H1 (cell line): ENCODE data around the gene OSBPL2. TPM values are rescaled to one million over a fixed set of nuclear protein-coding genes. Genes with fewer than 3 reads are reported as not detected.

ENCODE experiments used
- CTCF ChIA-PET: fragments of 300-600 bp; sonication (Branson Sonifier 250); formaldehyde crosslinking; loops from one replicate; lab custom pipeline; 2021; ENCODE audit not compliant: partially characterized antibody; lab: Charles Lee
- POLR2A ChIA-PET: fragments of 300-600 bp; sonication (Branson Sonifier 250); formaldehyde crosslinking; loops from one replicate; lab custom pipeline; 2021; ENCODE audit warnings: inconsistent platforms; ENCODE audit not compliant: partially characterized antibody; lab: Charles Lee
- DNase-seq, 2 experiments: peaks; one replicate each; pipeline versions ENCODE4 v3.0.0 to v3.0.0-alpha.2; 2010 to 2022; ENCODE audit warnings: low spot score in 2 of 2, low read depth in 1 of 2, mixed read lengths in 1 of 2
- FAIRE-seq: peaks from 2 replicates; lab custom pipeline; 2011; peaks lifted over from hg19 to GRCh38; lab: Jason Lieb, UNC
- H2AFZ ChIP-seq: 2 replicates; pipeline ENCODE4 v1.8.1; 2012; ENCODE audit warnings: low read length, inconsistent platforms
- H2AK5ac ChIP-seq: 2 replicates; pipeline ENCODE4 v1.6.1; 2013; ENCODE audit warnings: low read depth, low read length
- H2BK120ac ChIP-seq: replicated peaks from 2 replicates; pipeline ENCODE3; 2013; ENCODE audit warnings: low read depth, low read length, inconsistent platforms
- H2BK12ac ChIP-seq: 2 replicates; pipeline ENCODE4 v1.6.1; 2013; ENCODE audit warnings: low read depth, low read length
- H2BK15ac ChIP-seq: 2 replicates; pipeline ENCODE4 v1.6.1; 2013; ENCODE audit warnings: low read length
- H2BK20ac ChIP-seq: 2 replicates; pipeline ENCODE4 v1.6.1; 2013; ENCODE audit warnings: low read length
- H2BK5ac ChIP-seq: 2 replicates; pipeline ENCODE4 v1.6.1; 2013; ENCODE audit warnings: low read depth, low read length
- H3K14ac ChIP-seq: 2 replicates; pipeline ENCODE4 v1.6.1; 2013; ENCODE audit warnings: inconsistent platforms; ENCODE audit not compliant: insufficient read length
- H3K18ac ChIP-seq: 2 replicates; pipeline ENCODE4 v1.6.1; 2013; ENCODE audit warnings: low read length; ENCODE audit errors: extremely low read depth
- H3K23ac ChIP-seq: 2 replicates; pipeline ENCODE4 v1.6.1; 2013; ENCODE audit warnings: inconsistent platforms; ENCODE audit not compliant: insufficient read length
- H3K23me2 ChIP-seq: 2 replicates; pipeline ENCODE4 v1.6.1; 2013; ENCODE audit warnings: low read depth, low read length
- H3K27ac ChIP-seq: 2 replicates; pipeline ENCODE4 v1.6.1; 2011; ENCODE audit warnings: low read depth, low read length, inconsistent platforms
- H3K27me3 ChIP-seq, 4 experiments: replicated peaks in 1 of 4; 1 replicate in 1 of 4; 2 replicates in 3 of 4; pipeline versions ENCODE4 v1.6.1 to v1.8.1; 2011 to 2013; ENCODE audit warnings: low read length in 3 of 4, mild to moderate bottlenecking in 3 of 4, inconsistent platforms in 2 of 4, mixed read lengths in 2 of 4, moderate library complexity in 1 of 4; ENCODE audit not compliant: control insufficient read depth in 3 of 4, insufficient read depth in 3 of 4; ENCODE audit errors: extremely low read depth in 1 of 4
- H3K36me3 ChIP-seq, 4 experiments: 2 replicates each; pipeline versions ENCODE4 v1.6.1 to v1.8.1; 2011 to 2013; ENCODE audit warnings: mild to moderate bottlenecking in 4 of 4, low read length in 3 of 4, moderate library complexity in 2 of 4, control low read depth in 1 of 4, inconsistent platforms in 1 of 4; ENCODE audit not compliant: insufficient read depth in 4 of 4, control insufficient read depth in 2 of 4
- H3K4ac ChIP-seq: replicated peaks from 2 replicates; pipeline ENCODE3; 2013; ENCODE audit warnings: low read length, low read depth, mixed read lengths, inconsistent platforms; ENCODE audit not compliant: insufficient read length
- H3K4me1 ChIP-seq, 4 experiments: replicated peaks in 1 of 4; 1 replicate in 1 of 4; 2 replicates in 3 of 4; pipeline versions ENCODE4 v1.6.1 to v1.8.1; 2011 to 2013; ENCODE audit warnings: low read length in 3 of 4, inconsistent platforms in 2 of 4, mixed read lengths in 1 of 4; ENCODE audit not compliant: insufficient read depth in 4 of 4, control insufficient read depth in 3 of 4
- H3K4me2 ChIP-seq, 2 experiments: 2 replicates each; pipeline versions ENCODE4 v1.6.1 to v1.8.1; 2011 to 2013; ENCODE audit warnings: low read depth in 2 of 2, low read length in 2 of 2, control low read depth in 1 of 2, inconsistent platforms in 1 of 2, mild to moderate bottlenecking in 1 of 2; ENCODE audit not compliant: insufficient read depth in 1 of 2
- H3K4me3 ChIP-seq, 4 experiments: fragments of 200-600, 300-600 bp in 1 of 4; sonication (generic), shearing (Covaris generic), sonication (Bioruptor Twin) in 1 of 4; 2 replicates each; pipeline versions ENCODE4 v1.5.1 to v1.8.1; 2011 to 2016; ENCODE audit warnings: low read length in 4 of 4, low read depth in 3 of 4, control low read depth in 2 of 4, inconsistent platforms in 2 of 4, mild to moderate bottlenecking in 2 of 4, mixed read lengths in 1 of 4, moderate library complexity in 1 of 4; ENCODE audit not compliant: insufficient read depth in 2 of 4; ENCODE audit errors: extremely low read depth in 1 of 4
- H3K56ac ChIP-seq: replicated peaks from 2 replicates; pipeline ENCODE3; 2013; ENCODE audit warnings: low read depth, mild to moderate bottlenecking, mixed read lengths, low read length, inconsistent platforms; ENCODE audit not compliant: insufficient read length
- H3K79me1 ChIP-seq: 2 replicates; pipeline ENCODE4 v1.6.1; 2013; ENCODE audit warnings: low read depth, low read length, control low read depth
- H3K79me2 ChIP-seq, 2 experiments: 2 replicates each; pipeline versions ENCODE4 v1.6.1 to v1.8.1; 2012 to 2013; ENCODE audit warnings: low read length in 2 of 2, mild to moderate bottlenecking in 2 of 2, inconsistent platforms in 1 of 2; ENCODE audit not compliant: insufficient read depth in 2 of 2, control insufficient read depth in 1 of 2
- H3K9ac ChIP-seq, 4 experiments: replicated peaks in 1 of 4; 1 replicate in 1 of 4; 2 replicates in 3 of 4; pipeline versions ENCODE4 v1.6.1 to v1.8.1; 2011 to 2013; ENCODE audit warnings: low read depth in 3 of 4, low read length in 3 of 4, control low read depth in 2 of 4, mild to moderate bottlenecking in 2 of 4, moderate library complexity in 2 of 4, inconsistent platforms in 1 of 4; ENCODE audit errors: extremely low read depth in 1 of 4
- H3K9me3 ChIP-seq, 2 experiments: 2 replicates each; pipeline versions ENCODE4 v1.6.1 to v1.8.1; 2012 to 2013; ENCODE audit warnings: mild to moderate bottlenecking in 2 of 2, moderate library complexity in 2 of 2, control low read depth in 1 of 2, inconsistent platforms in 1 of 2, low read depth in 1 of 2, low read length in 1 of 2, mixed read lengths in 1 of 2; ENCODE audit not compliant: insufficient read depth in 2 of 2
- H4K20me1 ChIP-seq, 2 experiments: replicated peaks in 1 of 2; 2 replicates each; pipeline versions ENCODE3 to v1.8.1; 2011 to 2013; ENCODE audit warnings: inconsistent platforms in 2 of 2, low read length in 2 of 2, mild to moderate bottlenecking in 1 of 2; ENCODE audit not compliant: insufficient read depth in 2 of 2, control insufficient read depth in 1 of 2
- H4K5ac ChIP-seq: 2 replicates; pipeline ENCODE4 v1.6.1; 2013; ENCODE audit warnings: low read length, low read depth, mixed read lengths, inconsistent platforms; ENCODE audit not compliant: insufficient read length
- H4K8ac ChIP-seq: 2 replicates; pipeline ENCODE4 v1.8.0; 2013; ENCODE audit warnings: mild to moderate bottlenecking, moderate library complexity, low read length, inconsistent platforms; ENCODE audit not compliant: insufficient read depth; ENCODE audit errors: extremely low read depth
- H4K91ac ChIP-seq: replicated peaks from 2 replicates; pipeline ENCODE3; 2013; ENCODE audit warnings: low read length, mixed read lengths, inconsistent platforms; ENCODE audit not compliant: insufficient read length
- BCL11A ChIP-seq, 2 experiments: IDR thresholded peaks; one replicate each; pipeline ENCODE4 v1.6.1; 2011; ENCODE audit warnings: low read depth in 2 of 2, low read length in 2 of 2, mild to moderate bottlenecking in 2 of 2
- CBX5 ChIP-seq: fragments of 300-800, 300-1000 bp; sonication (generic); IDR thresholded peaks from 2 replicates; pipeline ENCODE4 v1.7.1; 2016; ENCODE audit warnings: antibody characterized with exemption, low read length, low read depth
- EP300 ChIP-seq, 2 experiments: IDR thresholded peaks; 1 replicate in 1 of 2; 2 replicates in 1 of 2; pipeline ENCODE4 v1.6.1; 2011 to 2012; ENCODE audit warnings: low read depth in 2 of 2, low read length in 2 of 2, mild to moderate bottlenecking in 2 of 2, borderline replicate concordance in 1 of 2, inconsistent platforms in 1 of 2, moderate library complexity in 1 of 2
- KDM1A ChIP-seq: fragments of 200-600, 300-600 bp; sonication (generic); IDR thresholded peaks from 2 replicates; pipeline ENCODE4 v1.7.1; 2016; ENCODE audit warnings: mild to moderate bottlenecking, low read length, borderline replicate concordance
- NRF1 ChIP-seq: IDR thresholded peaks from 2 replicates; pipeline ENCODE4 v1.6.1; 2011; ENCODE audit warnings: mild to moderate bottlenecking, low read depth, low read length, improper control_type of control experiment
- PHF8 ChIP-seq: fragments of 200-600 bp; sonication (generic); conservative IDR thresholded peaks from 2 replicates; pipeline ENCODE4 v1.7.1; 2012; ENCODE audit warnings: low read depth, mild to moderate bottlenecking, inconsistent platforms, low read length, moderate library complexity
- POLR2A ChIP-seq, 2 experiments: IDR thresholded peaks; 1 replicate in 1 of 2; 2 replicates in 1 of 2; pipeline ENCODE4 v1.6.1; 2011; ENCODE audit warnings: low read depth in 2 of 2, low read length in 2 of 2, mild to moderate bottlenecking in 2 of 2; ENCODE audit errors: control extremely low read depth in 1 of 2
- RNF2 ChIP-seq: fragments of 200-900, 300-1000 bp; sonication (generic); IDR thresholded peaks from 2 replicates; pipeline ENCODE4 v1.7.1; 2016; ENCODE audit warnings: borderline replicate concordance, low read depth, mild to moderate bottlenecking, antibody characterized with exemption, low read length; ENCODE audit not compliant: poor library complexity, severe bottlenecking; ENCODE audit errors: missing control alignments
- SIN3A ChIP-seq, 2 experiments: IDR thresholded peaks in 1 of 2; conservative IDR thresholded peaks in 1 of 2; 2 replicates each; pipeline ENCODE4 v1.6.1; 2011 to 2012; ENCODE audit warnings: low read length in 2 of 2, improper control_type of control experiment in 1 of 2, low read depth in 1 of 2, mild to moderate bottlenecking in 1 of 2
- ZNF274 ChIP-seq: IDR thresholded peaks from 2 replicates; pipeline ENCODE4 v1.7.0; 2012; ENCODE audit warnings: low read length, borderline replicate concordance; ENCODE audit errors: extremely low read depth
- WGBS, 2 experiments: shearing (Covaris generic) in 1 of 2; methylation state at CpG; one replicate each; pipeline versions ENCODE4 v1.1.6 to v1.1.7; 2013 to 2015; ENCODE audit warnings: low lambda C conversion rate in 2 of 2, mixed read lengths in 2 of 2, inconsistent platforms in 1 of 2, low coverage in 1 of 2, missing lambda C conversion rate in 1 of 2; ENCODE audit not compliant: insufficient replicate concordance in 2 of 2, insufficient coverage in 1 of 2, insufficient read length in 1 of 2; ENCODE audit errors: extremely low coverage in 1 of 2, missing lambda C conversion rate in 1 of 2; 5-methylcytosine and 5-hydroxymethylcytosine counted together
- polyA plus RNA-seq, 7 experiments: library from polyadenylated mRNA; depleted of rRNA in 3 of 7; stranded (reverse) in 5 of 7; unstranded in 2 of 7; fragments of >200 nt in 5 of 7; fragments of 200-250 nt in 2 of 7; gene quantifications; 1 replicate in 5 of 7; 2 replicates in 1 of 7; 4 replicates in 1 of 7; pipeline versions ENCODE4 v1.2.1 to v1.2.3, GENCODE V29; 2011 to 2013; ENCODE audit warnings: missing spikeins in 2 of 7, mixed read lengths in 2 of 7
- total RNA-seq: library from RNA; stranded (reverse); fragmentation: NEBNext Ultra II Directional; extraction: Animal tissue kit (Norgen Biotek cat#: 25700); gene quantifications from 2 replicates; pipeline ENCODE4 v1.2.1, GENCODE V29; 2021

OSBPL2 gene
- total and polyA plus RNA-seq, 2 of the 8 experiments (the other 6 are each of a cell fraction or from before 2014, with no cell fraction given): 11.7 to 42.4 TPM

GRCh38 chr20:62293111-62293784, 54.9 kb downstream of the OSBPL2 start:
- H3K9ac ChIP-seq: no peak overlapping the region
- ChIA-PET CTCF (no interaction called here), POLR2A (no interaction called here)
- no peak overlapping the region for H2BK120ac ChIP-seq
- no peak overlapping the region for H3K18ac ChIP-seq
- H3K4ac ChIP-seq: no peak overlapping the region
- no peak for DNase-seq
- no peak overlapping the region for H2BK12ac ChIP-seq
- no peaks in the 10 kb centered on the region for H3K9me3 ChIP-seq
- H3K27ac ChIP-seq: no peak overlapping the region
- H2BK15ac ChIP-seq: no peak overlapping the region
- peaks cover 4 to 41% (median 8%) of the 10 kb centered on the region in 4 experiments; a peak in 5 of 8 replicates for H3K36me3 ChIP-seq
- H2BK5ac ChIP-seq: no peak overlapping the region
- 97% methylated on average over 20 of the region's 20 CpGs; no CpG with 5 or more reads in 1 of the 2 experiments for WGBS, 2 experiments
- no peak overlapping the region for H2BK20ac ChIP-seq
- H3K79me1 ChIP-seq: no peaks in the 10 kb centered on the region; the same call in 1 of the 2 replicates
- H3K14ac ChIP-seq: no peak overlapping the region
- no peak for FAIRE-seq
- H4K8ac ChIP-seq: no peak overlapping the region
- H4K91ac ChIP-seq: no peak overlapping the region
- no peaks in the 10 kb centered on the region for H3K23me2 ChIP-seq
- H3K56ac ChIP-seq: no peak overlapping the region
- H4K5ac ChIP-seq: no peak overlapping the region
- no peak overlapping the region for H2AFZ ChIP-seq
- H3K4me1 ChIP-seq: no peaks in the 10 kb centered on the region
- H3K4me2 ChIP-seq: no peak overlapping the region
- H2AK5ac ChIP-seq: no peak overlapping the region
- H3K27me3 ChIP-seq: no peaks in the 10 kb centered on the region
- H4K20me1 ChIP-seq: peaks cover 2 to 9% of the 10 kb centered on the region in 2 experiments
- no peaks in the 10 kb centered on the region for H3K79me2 ChIP-seq
- H3K23ac ChIP-seq: no peak overlapping the region
- no peak overlapping the region for H3K4me3 ChIP-seq
- no peak for TF ChIP-seq ZNF274
- no peak for TF ChIP-seq RNF2
- TF ChIP-seq PHF8: no peak
- TF ChIP-seq EP300 (IDR thresholded peaks at IDR 0.05; ENCODE audit: borderline replicate concordance in 1 of 2, low read depth in 2 of 2, low read length in 2 of 2): no peak
- TF ChIP-seq CBX5: no peak
- no peak for TF ChIP-seq POLR2A (IDR thresholded peaks at IDR 0.05; ENCODE audit: control extremely low read depth in 1 of 2, low read depth in 2 of 2, low read length in 2 of 2)
- TF ChIP-seq BCL11A (IDR thresholded peaks at IDR 0.05; ENCODE audit: low read depth in 2 of 2, low read length in 2 of 2): no peak
- TF ChIP-seq KDM1A: no peak
- TF ChIP-seq NRF1: no peak
- TF ChIP-seq SIN3A (conservative IDR thresholded peaks at IDR 0.05 in 1 of 2, IDR thresholded peaks at IDR 0.05 in 1 of 2; ENCODE audit: low read depth in 1 of 2, low read length in 2 of 2): no peak
